IMR-90 (cell line): ENCODE results near the gene CDC42BPG. TPM values are rescaled to one million over a fixed set of nuclear protein-coding genes. Genes with fewer than 3 reads are reported as not detected.

Experiments used
- ATAC-seq: fragments of 200-7000 bp; cut with Tn5 transposase; 2 replicates; pipeline ENCODE4 v1.9.1; 2020; ENCODE audit warnings: low read depth, mild to moderate bottlenecking, moderate library complexity
- BruUV-seq: library from RNA; stranded (reverse); fragments of 400-500 nt; replicated peaks from 2 replicates; lab custom pipeline; 2021; lab: Mats Ljungman, UMichigan
- CTCF ChIA-PET: fragments of 300-600 bp; formaldehyde crosslinking; extraction: SDS; loops from one replicate; lab custom pipeline; 2021; ENCODE audit warnings: antibody characterized with exemption; lab: Yijun Ruan, JAX
- POLR2A ChIA-PET: fragments of 300-600 bp; sonication (Branson Sonifier 250); formaldehyde crosslinking; loops from one replicate; lab custom pipeline; 2022; ENCODE audit warnings: antibody characterized with exemption; ENCODE audit not compliant: unreplicated experiment; lab: Charles Lee
- DNase-seq: peaks from one replicate; pipeline ENCODE4 v3.0.0; 2013
- H2AFZ ChIP-seq: replicated peaks from 2 replicates; pipeline ENCODE3; 2013; ENCODE audit warnings: low read length, mild to moderate bottlenecking; ENCODE audit not compliant: poor library complexity
- H2AK5ac ChIP-seq: 2 replicates; pipeline ENCODE4 v1.6.1; 2013; ENCODE audit warnings: low read depth, low read length, inconsistent platforms
- H2AK9ac ChIP-seq: replicated peaks from 2 replicates; pipeline ENCODE3; 2013; ENCODE audit warnings: mild to moderate bottlenecking, low read depth, low read length, moderate library complexity; ENCODE audit not compliant: poor library complexity
- H2BK120ac ChIP-seq: 2 replicates; pipeline ENCODE4 v1.6.1; 2013; ENCODE audit warnings: low read depth, low read length, inconsistent platforms
- H2BK15ac ChIP-seq: 3 replicates; pipeline ENCODE4 v1.6.1; 2013; ENCODE audit warnings: low read depth, low read length, inconsistent platforms
- H2BK20ac ChIP-seq: 2 replicates; pipeline ENCODE4 v1.6.1; 2013; ENCODE audit warnings: low read depth, mild to moderate bottlenecking, inconsistent platforms, low read length, moderate library complexity
- H2BK5ac ChIP-seq: 2 replicates; pipeline ENCODE4 v1.6.1; 2013; ENCODE audit warnings: mild to moderate bottlenecking, low read depth, low read length, inconsistent platforms; ENCODE audit not compliant: poor library complexity, severe bottlenecking
- H3K14ac ChIP-seq: replicated peaks from 2 replicates; pipeline ENCODE4 v1.6.1; 2013; ENCODE audit warnings: low read depth, low read length, inconsistent platforms
- H3K18ac ChIP-seq: 2 replicates; pipeline ENCODE4 v1.6.1; 2013; ENCODE audit warnings: low read depth, low read length, control low read depth
- H3K23ac ChIP-seq: 2 replicates; pipeline ENCODE4 v1.6.1; 2013; ENCODE audit warnings: low read depth, low read length, inconsistent platforms
- H3K27ac ChIP-seq: 2 replicates; pipeline ENCODE4 v1.5.1; 2013; ENCODE audit warnings: mild to moderate bottlenecking, control low read depth, low read length; ENCODE audit not compliant: insufficient read depth
- H3K27me3 ChIP-seq: 2 replicates; pipeline ENCODE4 v1.6.1; 2013; ENCODE audit warnings: low read length; ENCODE audit not compliant: control insufficient read depth, insufficient read depth
- H3K36me3 ChIP-seq: 2 replicates; pipeline ENCODE4 v1.6.1; 2013; ENCODE audit warnings: low read length, mixed read lengths; ENCODE audit not compliant: control insufficient read depth, insufficient read depth
- H3K4ac ChIP-seq: 2 replicates; pipeline ENCODE4 v1.6.1; 2013; ENCODE audit warnings: low read depth, low read length, inconsistent platforms
- H3K4me1 ChIP-seq: 2 replicates; pipeline ENCODE4 v1.6.1; 2013; ENCODE audit warnings: low read length, mixed read lengths; ENCODE audit not compliant: control insufficient read depth, insufficient read depth
- H3K4me2 ChIP-seq: 2 replicates; pipeline ENCODE4 v1.6.1; 2013; ENCODE audit warnings: low read depth, mild to moderate bottlenecking, control low read depth, low read length, moderate library complexity
- H3K4me3 ChIP-seq: 2 replicates; pipeline ENCODE4 v1.5.1; 2013; ENCODE audit warnings: low read depth, mild to moderate bottlenecking, control low read depth, low read length, moderate library complexity; ENCODE audit not compliant: insufficient read depth
- H3K56ac ChIP-seq: 2 replicates; pipeline ENCODE4 v1.6.1; 2013; ENCODE audit warnings: low read length, inconsistent platforms; ENCODE audit not compliant: insufficient read depth; ENCODE audit errors: extremely low read depth
- H3K79me1 ChIP-seq, 2 experiments: 2 replicates each; pipeline ENCODE4 v1.6.1; 2013; ENCODE audit warnings: low read length in 2 of 2, inconsistent platforms in 1 of 2, low read depth in 1 of 2
- H3K9ac ChIP-seq: 2 replicates; pipeline ENCODE4 v1.6.1; 2013; ENCODE audit warnings: low read depth, low read length, control low read depth
- H3K9me1 ChIP-seq: 2 replicates; pipeline ENCODE4 v1.6.1; 2013; ENCODE audit warnings: low read length, inconsistent platforms; ENCODE audit not compliant: insufficient read depth
- H3K9me3 ChIP-seq: 2 replicates; pipeline ENCODE4 v1.6.1; 2013; ENCODE audit warnings: low read length; ENCODE audit not compliant: control insufficient read depth, insufficient read depth
- H4K20me1 ChIP-seq: 2 replicates; pipeline ENCODE4 v1.6.1; 2013; ENCODE audit warnings: low read length, inconsistent platforms; ENCODE audit not compliant: insufficient read depth
- H4K5ac ChIP-seq: 2 replicates; pipeline ENCODE4 v1.6.1; 2013; ENCODE audit warnings: mild to moderate bottlenecking, low read depth, low read length, control low read depth
- H4K8ac ChIP-seq, 2 experiments: 2 replicates each; pipeline ENCODE4 v1.6.1; 2013; ENCODE audit warnings: low read depth in 2 of 2, low read length in 2 of 2, control low read depth in 1 of 2, inconsistent platforms in 1 of 2
- H4K91ac ChIP-seq: 2 replicates; pipeline ENCODE4 v1.6.1; 2013; ENCODE audit warnings: low read depth, low read length, inconsistent platforms; ENCODE audit not compliant: insufficient read depth
- BHLHE40 ChIP-seq: fragments of 150-350 bp; IDR thresholded peaks from 2 replicates; pipeline ENCODE4 v1.6.1; 2016; ENCODE audit warnings: mild to moderate bottlenecking, low read depth, low read length
- CEBPB ChIP-seq: IDR thresholded peaks from 2 replicates; pipeline ENCODE4 v1.6.1; 2012; ENCODE audit warnings: low read depth, low read length, improper control_type of control experiment
- CHD1 ChIP-seq: IDR thresholded peaks from 2 replicates; pipeline ENCODE4 v1.6.1; 2012; ENCODE audit warnings: low read depth, low read length, improper control_type of control experiment
- CTCF ChIP-seq: conservative IDR thresholded peaks from 2 replicates; pipeline ENCODE4 v1.5.1; 2012; ENCODE audit warnings: mild to moderate bottlenecking, low read depth, low read length, improper control_type of control experiment
- ELK1 ChIP-seq: fragments of 150-350 bp; IDR thresholded peaks from 2 replicates; pipeline ENCODE4 v1.6.1; 2016; ENCODE audit warnings: low read depth, mild to moderate bottlenecking, low read length, moderate library complexity, borderline replicate concordance
- MXI1 ChIP-seq: IDR thresholded peaks from 2 replicates; pipeline ENCODE4 v1.6.1; 2012; ENCODE audit warnings: low read depth, mild to moderate bottlenecking, low read length, moderate library complexity, borderline replicate concordance
- NFE2L2 ChIP-seq: fragments of 150-350 bp; IDR thresholded peaks from 2 replicates; pipeline ENCODE4 v1.6.1; 2016; ENCODE audit warnings: low read depth, mild to moderate bottlenecking, low read length
- RAD21 ChIP-seq: IDR thresholded peaks from 2 replicates; pipeline ENCODE4 v1.6.1; 2012; ENCODE audit warnings: low read length, improper control_type of control experiment
- RCOR1 ChIP-seq: IDR thresholded peaks from 2 replicates; pipeline ENCODE4 v1.6.1; 2012; ENCODE audit warnings: mild to moderate bottlenecking, low read length, improper control_type of control experiment; ENCODE audit not compliant: insufficient replicate concordance
- USF2 ChIP-seq: fragments of 150-350 bp; IDR thresholded peaks from 2 replicates; pipeline ENCODE4 v1.6.1; 2017; ENCODE audit warnings: mild to moderate bottlenecking, antibody characterized with exemption, low read length, low read depth
- WGBS, 2 experiments: methylation state at CpG; one replicate each; pipeline versions ENCODE4 v1.1.5 to v1.1.7; 2013; ENCODE audit warnings: missing lambda C conversion rate in 2 of 2; ENCODE audit not compliant: insufficient read length in 1 of 2; ENCODE audit errors: extremely low coverage in 2 of 2; 5-methylcytosine and 5-hydroxymethylcytosine counted together
- dilution Hi-C: fragments of 300-500 bp; cut with HindIII; formaldehyde crosslinking; loops from one replicate; pipeline ENCODE4 v1.14.3; 2018; ENCODE audit warnings: low sequenced_read_pairs; ENCODE audit not compliant: unreplicated experiment
- in situ Hi-C: fragments of 300-500 bp; cut with MboI; formaldehyde crosslinking; loops from 3 replicates; pipeline ENCODE4 v1.14.3; 2019; ENCODE audit warnings: low sequenced_read_pairs, inconsistent platforms, mixed read lengths
- intact Hi-C: fragments of 100-400 bp; cut with micrococcal nuclease; formaldehyde crosslinking; loops from 2 replicates; pipeline ENCODE4 v1.10.0; 2022
- polyA plus RNA-seq, 3 experiments: library from polyadenylated mRNA; depleted of rRNA; stranded (reverse); fragments of >200 nt; gene quantifications; 2 replicates each; pipeline ENCODE4 v1.2.3, GENCODE V29; 2012; ENCODE audit warnings: low replicate concordance in 1 of 3
- total RNA-seq: library from RNA; depleted of rRNA; stranded (reverse); fragments of >200 nt; gene quantifications from 2 replicates; pipeline ENCODE4 v1.2.3, GENCODE V29; 2012

Gene CDC42BPG
- total and polyA plus RNA-seq, 2 of the 4 experiments (the other 2 are of a cell fraction): under 0.01 to 0.12 TPM

GRCh38 chr11:64787526-64788320 lies 56.7 kb downstream of the CDC42BPG start (continued):
- TF ChIP-seq ELK1: no peak

- Histone ChIP-seq H4K5ac (no peak overlapping the region), H3K36me3 (peaks cover 17% of the 10 kb centered on the region), H3K4me3 (no peak overlapping the region), H2AFZ (no peak overlapping the region), H2BK120ac (no peak overlapping the region), H2AK9ac (no peak overlapping the region), H3K4ac (no peak overlapping the region), H3K14ac (no peak overlapping the region), H3K4me2 (no peak overlapping the region), H2BK5ac (no peak overlapping the region), H3K9me3 (no peaks in the 10 kb centered on the region), H3K4me1 (no peaks in the 10 kb centered on the region), H2BK20ac (no peak overlapping the region), H3K27ac (no peak overlapping the region), H4K20me1 (no peaks in the 10 kb centered on the region), H3K79me1 (no peaks in the 10 kb centered on the region), H3K9ac (no peak overlapping the region), H3K9me1 (no peaks in the 10 kb centered on the region), H3K56ac (no peak overlapping the region), H2AK5ac (no peak overlapping the region), H4K8ac (no peak overlapping the region), H3K23ac (no peak overlapping the region), H3K18ac (no peak overlapping the region), H2BK15ac (no peak overlapping the region), H4K91ac (no peak overlapping the region), H3K27me3 (no peaks in the 10 kb centered on the region)
- POLR2A ChIA-PET: no interaction called here
- dilution Hi-C loops (no loop called here), in situ Hi-C loops (no loop called here), intact Hi-C loops (loop anchor here (2.0 kb wide), 1 partner anchor 228 kb away; the partner anchor contains the start of gene ARL2)
- no peak for DNase-seq
- no peak for ATAC-seq
- no TSS peak for BruUV-seq
- 100% methylated on average over 3 of the region's 10 CpGs; no CpG with 5 or more reads in 1 of the 2 experiments for WGBS, 2 experiments
- CTCF ChIA-PET: no interaction called here
- TF ChIP-seq CHD1 (no peak), NFE2L2 (no peak), RAD21 (no peak), BHLHE40 (no peak), CEBPB (no peak), MXI1 (no peak), CTCF (no peak), RCOR1 (no peak), ELK1 (no peak), USF2 (no peak)
Observed at GRCh38 chr11:64786308-64786707, 58.1 kb downstream of the CDC42BPG start.
